ENCODE measurements around the gene ANGPTL8.

Gene ANGPTL8

DNA sequence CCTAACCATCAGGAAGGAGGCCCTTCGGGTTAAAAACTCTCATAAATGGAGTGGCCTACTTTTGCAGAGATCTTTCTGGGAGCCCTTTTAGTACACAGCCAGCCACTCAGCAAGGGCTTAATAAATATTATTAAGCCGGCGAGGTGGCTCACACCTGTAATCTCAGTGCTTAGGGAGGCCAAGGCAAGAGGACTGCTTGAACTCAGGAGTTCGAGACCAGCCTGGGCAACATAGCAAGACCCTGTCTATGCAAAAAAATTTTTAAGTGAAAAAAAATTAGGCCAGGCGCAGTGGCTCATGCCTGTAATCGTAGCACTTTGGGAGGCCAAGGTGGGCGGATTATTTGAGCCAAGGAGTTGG is 41.3 kb upstream of the ANGPTL8 start:
- in situ Hi-C loops (cut with HindIII; ENCODE audit: low pct_ligation_motif_present, low sequenced_read_pairs): no loop called here
- no peak overlapping the region for H3K4me3 ChIP-seq (ENCODE audit: low read depth, low read length)
- no peak overlapping the region for H3K27ac ChIP-seq
- no peaks in the 10 kb centered on the region for H3K27me3 ChIP-seq (replicated peaks)
- no peak for DNase-seq
- TF ChIP-seq, protein P1, sequence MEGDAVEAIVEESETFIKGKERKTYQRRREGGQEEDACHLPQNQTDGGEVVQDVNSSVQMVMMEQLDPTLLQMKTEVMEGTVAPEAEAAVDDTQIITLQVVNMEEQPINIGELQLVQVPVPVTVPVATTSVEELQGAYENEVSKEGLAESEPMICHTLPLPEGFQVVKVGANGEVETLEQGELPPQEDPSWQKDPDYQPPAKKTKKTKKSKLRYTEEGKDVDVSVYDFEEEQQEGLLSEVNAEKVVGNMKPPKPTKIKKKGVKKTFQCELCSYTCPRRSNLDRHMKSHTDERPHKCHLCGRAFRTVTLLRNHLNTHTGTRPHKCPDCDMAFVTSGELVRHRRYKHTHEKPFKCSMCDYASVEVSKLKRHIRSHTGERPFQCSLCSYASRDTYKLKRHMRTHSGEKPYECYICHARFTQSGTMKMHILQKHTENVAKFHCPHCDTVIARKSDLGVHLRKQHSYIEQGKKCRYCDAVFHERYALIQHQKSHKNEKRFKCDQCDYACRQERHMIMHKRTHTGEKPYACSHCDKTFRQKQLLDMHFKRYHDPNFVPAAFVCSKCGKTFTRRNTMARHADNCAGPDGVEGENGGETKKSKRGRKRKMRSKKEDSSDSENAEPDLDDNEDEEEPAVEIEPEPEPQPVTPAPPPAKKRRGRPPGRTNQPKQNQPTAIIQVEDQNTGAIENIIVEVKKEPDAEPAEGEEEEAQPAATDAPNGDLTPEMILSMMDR (IDR thresholded peaks at IDR 0.05; ENCODE audit: low read depth, low read length, missing control alignments): no peak
- peaks cover 12% of the 10 kb centered on the region for H3K36me3 ChIP-seq (replicated peaks)

DNA sequence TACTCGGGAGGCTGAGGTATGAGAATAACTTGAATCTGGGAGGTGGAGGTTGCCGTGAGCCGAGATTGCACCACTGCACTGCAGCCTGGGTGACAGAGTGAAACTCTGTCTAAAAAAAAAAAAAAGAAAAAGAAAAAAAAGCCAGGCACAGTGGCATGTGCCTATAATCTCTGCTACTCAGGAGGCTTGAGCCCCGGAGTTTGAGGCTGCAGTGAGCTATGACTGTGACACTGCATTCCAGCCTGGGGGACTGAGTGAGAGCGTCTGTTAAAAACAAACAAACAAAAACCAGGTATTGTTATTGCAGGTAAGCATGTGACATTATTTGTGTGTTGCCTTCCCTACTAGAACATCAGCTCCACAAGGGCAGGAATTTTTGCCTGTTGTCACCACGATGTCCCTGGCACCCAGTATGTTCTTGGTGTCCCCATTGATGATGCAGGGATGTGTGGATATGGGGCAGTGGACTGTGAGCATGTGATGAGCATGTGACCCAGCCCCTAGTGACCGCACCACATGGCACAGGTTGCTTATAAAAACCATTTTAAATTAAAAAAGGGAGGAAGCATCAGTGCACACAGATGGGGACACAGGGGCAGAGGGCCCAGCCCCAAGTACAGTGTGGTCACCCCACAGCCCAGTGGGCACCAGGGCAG is 40.5 kb upstream of the ANGPTL8 start:
- TF ChIP-seq, protein P1 (IDR thresholded peaks at IDR 0.05; ENCODE audit: low read depth, low read length, missing control alignments): no peak
- in situ Hi-C loops (cut with HindIII; ENCODE audit: low pct_ligation_motif_present, low sequenced_read_pairs): no loop called here

DNA sequence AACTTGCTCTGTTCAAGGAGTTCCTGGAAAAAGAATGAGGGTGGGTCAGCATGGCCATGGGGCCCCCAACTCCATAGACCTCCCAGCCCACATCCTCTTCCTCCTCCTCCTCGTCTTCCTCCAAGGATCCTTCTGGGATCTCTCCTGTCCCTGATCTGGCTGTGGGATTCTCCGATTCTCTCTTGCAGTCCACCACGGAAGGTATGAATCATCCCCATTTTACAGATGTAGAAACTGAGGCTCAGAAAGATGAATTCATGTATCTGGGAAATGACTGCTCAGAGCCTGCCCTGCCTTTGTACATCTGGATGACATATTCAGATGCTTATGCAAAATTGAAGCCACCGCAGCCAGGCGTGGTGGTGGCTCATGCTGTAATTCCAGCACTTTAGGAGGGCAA is 39.9 kb upstream of the ANGPTL8 start:
- H3K27ac ChIP-seq: no peak overlapping the region
- H3K27me3 ChIP-seq (replicated peaks): no peaks in the 10 kb centered on the region
- TF ChIP-seq, protein P1 (IDR thresholded peaks at IDR 0.05; ENCODE audit: low read depth, low read length, missing control alignments): no peak
- DNase-seq: no peak
- H3K36me3 ChIP-seq (replicated peaks): no peaks in the 10 kb centered on the region
- no peak overlapping the region for H3K4me3 ChIP-seq (ENCODE audit: low read depth, low read length)
- in situ Hi-C loops (cut with HindIII; ENCODE audit: low pct_ligation_motif_present, low sequenced_read_pairs): no loop called here

More for the DNA sequence above, 40.5 kb upstream of the ANGPTL8 start:
- Histone ChIP-seq H3K4me3 (ENCODE audit: low read depth, low read length) (no peak overlapping the region), H3K27ac (no peak overlapping the region), H3K27me3 (replicated peaks) (no peaks in the 10 kb centered on the region), H3K36me3 (replicated peaks) (peaks cover 5% of the 10 kb centered on the region)
- DNase-seq: no peak

DNA sequence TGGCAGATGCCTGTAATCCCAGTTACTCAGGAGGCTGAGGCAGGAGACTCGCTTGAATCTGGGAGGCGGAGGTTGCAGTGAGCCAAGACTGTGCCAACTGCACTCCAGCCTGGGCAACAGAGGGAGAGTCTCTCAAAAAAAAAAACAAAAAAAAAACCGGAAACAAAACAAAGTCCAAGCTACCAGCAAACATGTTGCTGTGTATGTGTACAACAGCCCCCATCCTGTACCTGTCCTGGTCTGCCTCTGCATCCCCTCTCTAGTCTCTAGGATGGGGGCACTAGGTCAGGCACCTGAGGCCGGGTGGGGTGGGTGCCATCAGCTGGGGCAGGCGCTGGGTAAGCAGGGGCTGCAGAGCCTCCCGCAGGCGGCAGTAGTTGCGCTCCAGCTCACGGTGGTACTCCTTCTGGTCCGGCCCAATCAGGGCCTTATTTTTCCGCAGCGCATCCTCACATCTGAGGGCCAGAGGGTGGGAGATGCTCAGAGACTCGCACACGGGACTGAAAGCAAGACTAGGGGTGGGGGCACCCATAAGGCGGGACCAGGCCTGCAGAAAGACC is 39.3 kb upstream of the ANGPTL8 start:
- Histone ChIP-seq H3K27ac (no peak overlapping the region), H3K4me3 (ENCODE audit: low read depth, low read length) (no peak overlapping the region), H3K36me3 (replicated peaks) (no peaks in the 10 kb centered on the region), H3K27me3 (replicated peaks) (no peaks in the 10 kb centered on the region)
- in situ Hi-C loops (cut with HindIII; ENCODE audit: low pct_ligation_motif_present, low sequenced_read_pairs): no loop called here
- DNase-seq: no peak
- TF ChIP-seq, protein P1 (IDR thresholded peaks at IDR 0.05; ENCODE audit: low read depth, low read length, missing control alignments): no peak

DNA sequence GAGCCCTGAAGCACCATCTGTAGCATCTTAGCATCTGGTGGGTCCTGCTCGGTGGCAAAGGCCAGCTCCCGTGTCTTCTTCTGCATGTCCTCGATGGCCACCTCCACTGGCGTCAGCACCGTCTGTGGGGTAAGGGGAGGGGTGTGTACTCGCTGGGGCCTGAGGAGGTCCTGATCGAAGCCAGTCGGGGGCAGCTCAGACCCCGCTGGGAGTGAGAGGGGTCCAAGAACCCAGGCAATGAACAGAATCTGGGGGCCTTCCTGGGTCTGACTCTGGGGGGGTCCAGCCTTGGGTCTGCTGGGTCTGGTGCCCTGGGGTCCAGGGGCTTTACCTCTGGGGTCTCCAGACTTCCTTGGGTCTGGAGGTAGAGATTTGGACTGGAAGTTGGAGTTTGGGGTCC is 38.5 kb upstream of the ANGPTL8 start:
- H3K27ac ChIP-seq: no peak overlapping the region
- H3K36me3 ChIP-seq (replicated peaks): no peaks in the 10 kb centered on the region
- TF ChIP-seq, protein P1 (IDR thresholded peaks at IDR 0.05; ENCODE audit: low read depth, low read length, missing control alignments): no peak
- H3K4me3 ChIP-seq (ENCODE audit: low read depth, low read length): no peak overlapping the region
- H3K27me3 ChIP-seq (replicated peaks): no peaks in the 10 kb centered on the region
- in situ Hi-C loops (cut with HindIII; ENCODE audit: low pct_ligation_motif_present, low sequenced_read_pairs): no loop called here
- DNase-seq: no peak

DNA sequence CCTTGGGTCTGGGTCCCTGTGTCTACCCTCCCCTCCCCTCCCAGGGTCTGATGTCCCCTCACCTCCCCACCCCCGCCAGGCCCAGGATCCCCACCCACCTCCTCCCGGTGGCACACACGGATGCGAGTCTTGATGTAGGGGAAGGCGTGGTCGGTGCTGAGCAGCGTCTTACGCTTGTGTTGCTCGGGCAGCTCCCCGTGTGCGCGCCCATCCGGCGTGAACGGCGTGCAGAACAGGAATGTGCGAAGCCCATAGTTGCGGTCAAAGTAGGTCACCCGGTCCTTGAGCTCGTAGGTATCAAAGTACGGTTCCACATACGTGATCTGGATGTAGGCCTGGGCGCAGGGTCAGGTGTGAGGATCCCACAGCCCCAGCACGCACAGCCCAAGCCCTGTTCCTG is 37.6 kb upstream of the ANGPTL8 start:
- in situ Hi-C loops (cut with HindIII; ENCODE audit: low pct_ligation_motif_present, low sequenced_read_pairs): no loop called here
- Histone ChIP-seq H3K27me3 (replicated peaks) (no peaks in the 10 kb centered on the region), H3K4me3 (ENCODE audit: low read depth, low read length) (no peak overlapping the region), H3K36me3 (replicated peaks) (no peaks in the 10 kb centered on the region), H3K27ac (no peak overlapping the region)
- TF ChIP-seq, protein P1 (IDR thresholded peaks at IDR 0.05; ENCODE audit: low read depth, low read length, missing control alignments): no peak
- no peak for DNase-seq
